ENCODE results near the gene NUDT16L1.

DNA sequence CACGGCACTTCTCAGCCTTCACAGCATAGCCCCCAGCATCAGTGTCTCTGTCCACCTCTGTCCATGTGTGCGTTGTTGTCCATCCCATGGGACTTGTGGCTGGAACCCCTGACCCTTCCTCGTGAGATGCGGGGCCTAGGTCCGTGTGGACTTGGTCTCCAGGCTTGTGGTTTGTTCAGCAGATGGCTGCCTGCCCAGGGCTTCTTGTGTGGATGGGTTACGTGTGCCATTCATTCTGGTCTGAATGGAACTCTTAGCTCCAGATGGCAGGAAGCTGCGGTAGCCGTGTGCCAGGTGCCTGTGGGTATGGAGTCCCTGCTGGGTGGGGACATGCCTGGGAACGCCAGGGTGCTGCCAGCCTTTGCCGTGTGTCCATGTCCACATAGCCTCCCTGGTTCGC lies 31.7 kb upstream of the NUDT16L1 start:
- no peak for TF ChIP-seq CTCF (IDR thresholded peaks at IDR 0.05; ENCODE audit: low read length)
- TF ChIP-seq EZH2 (IDR thresholded peaks at IDR 0.05; ENCODE audit: borderline replicate concordance, low read length) = no peak
